Karpas-422 (cell line): ENCODE data around the gene TCFL5. TPM values are rescaled to one million over a fixed set of nuclear protein-coding genes. Genes with fewer than 3 reads are reported as not detected.

ENCODE experiments used
- DNase-seq: peaks from one replicate; pipeline ENCODE4 v3.0.0-alpha.2; 2015
- H2AFZ ChIP-seq: fragments of 200-600 bp; sonication (generic); 2 replicates; pipeline ENCODE4 v1.6.1; 2014; ENCODE audit warnings: antibody characterized with exemption, low read length, mixed read lengths
- H3K27ac ChIP-seq: fragments of 200-600 bp; sonication (generic); 2 replicates; pipeline ENCODE4 v1.5.1; 2014; ENCODE audit warnings: mild to moderate bottlenecking, low read length, moderate library complexity
- H3K27me3 ChIP-seq: fragments of 200-600 bp; sonication (generic); 2 replicates; pipeline ENCODE4 v1.6.1; 2014; ENCODE audit warnings: low read length, mixed read lengths
- H3K36me3 ChIP-seq: fragments of 200-600 bp; sonication (generic); 2 replicates; pipeline ENCODE4 v1.6.1; 2014; ENCODE audit warnings: low read length, mixed read lengths; ENCODE audit not compliant: insufficient read depth
- H3K4me1 ChIP-seq: fragments of 200-600 bp; sonication (generic); 2 replicates; pipeline ENCODE4 v1.6.1; 2014; ENCODE audit warnings: mild to moderate bottlenecking, low read length, mixed read lengths
- H3K4me2 ChIP-seq: fragments of 200-600 bp; sonication (generic); 2 replicates; pipeline ENCODE4 v1.6.1; 2014; ENCODE audit warnings: low read length, low read depth, mild to moderate bottlenecking; ENCODE audit not compliant: poor library complexity, severe bottlenecking
- H3K4me3 ChIP-seq: fragments of 200-600 bp; sonication (generic); 2 replicates; pipeline ENCODE4 v1.5.1; 2014; ENCODE audit warnings: mild to moderate bottlenecking, antibody characterized with exemption, low read length, mixed read lengths
- H3K79me2 ChIP-seq: fragments of 200-600 bp; sonication (generic); 2 replicates; pipeline ENCODE4 v1.6.1; 2014; ENCODE audit warnings: mild to moderate bottlenecking, low read length, mixed read lengths
- H3K9ac ChIP-seq: fragments of 200-600 bp; sonication (generic); 2 replicates; pipeline ENCODE4 v1.6.0; 2014; ENCODE audit warnings: low read length
- H3K9me2 ChIP-seq: fragments of 200-600 bp; sonication (generic), shearing (Covaris generic); replicated peaks from 2 replicates; pipeline ENCODE4 v1.6.0; 2014; ENCODE audit warnings: mild to moderate bottlenecking, low read length, moderate library complexity; ENCODE audit not compliant: insufficient read depth
- H3K9me3 ChIP-seq: fragments of 300-700, 200-600 bp; sonication (generic); 2 replicates; pipeline ENCODE4 v1.6.1; 2014; ENCODE audit warnings: low read length, mixed read lengths
- H4K20me1 ChIP-seq: fragments of 200-600 bp; sonication (generic); 2 replicates; pipeline ENCODE4 v1.6.1; 2014; ENCODE audit warnings: mild to moderate bottlenecking, antibody characterized with exemption, low read length, low read depth; ENCODE audit not compliant: insufficient read depth
- total RNA-seq: library from RNA; depleted of rRNA; stranded (reverse); fragments of >200 nt; shearing (Covaris generic); gene quantifications from 2 replicates; pipeline ENCODE4 v1.2.3, GENCODE V29; 2014; ENCODE audit warnings: low replicate concordance

The TCFL5 gene
- total RNA-seq, 1 experiment from 2014 or later = 11.5 TPM

GRCh38 chr20:62885896-62886708 lies 24.5 kb upstream of the TCFL5 start:
- no peak overlapping the region for H3K9ac ChIP-seq
- DNase-seq = no peak

GRCh38 chr20:62885046-62885895 lies 23.6 kb upstream of the TCFL5 start:
- no peaks in the 10 kb centered on the region for H3K79me2 ChIP-seq
- no peak overlapping the region for H2AFZ ChIP-seq
- no peaks in the 10 kb centered on the region for H3K4me1 ChIP-seq
- no peak overlapping the region for H3K4me2 ChIP-seq
- peaks cover 35% of the 10 kb centered on the region; the same call in 1 of the 2 replicates for H3K36me3 ChIP-seq
- H4K20me1 ChIP-seq = no peaks in the 10 kb centered on the region
- H3K27me3 ChIP-seq = no peaks in the 10 kb centered on the region
- H3K4me3 ChIP-seq = no peak overlapping the region
- DNase-seq = no peak
- no peak overlapping the region for H3K27ac ChIP-seq
- no peaks in the 10 kb centered on the region for H3K9me2 ChIP-seq
- H3K9ac ChIP-seq = no peak overlapping the region
- no peaks in the 10 kb centered on the region for H3K9me3 ChIP-seq

More at GRCh38 chr20:62885896-62886708, 24.5 kb upstream of the TCFL5 start:
- H3K27ac ChIP-seq = no peak overlapping the region
- H3K9me2 ChIP-seq = no peaks in the 10 kb centered on the region
- H3K4me1 ChIP-seq = no peaks in the 10 kb centered on the region
- no peak overlapping the region for H3K4me2 ChIP-seq
- H3K4me3 ChIP-seq = no peak overlapping the region
- no peaks in the 10 kb centered on the region for H3K79me2 ChIP-seq
- no peaks in the 10 kb centered on the region for H3K9me3 ChIP-seq
- no peaks in the 10 kb centered on the region for H3K27me3 ChIP-seq
- no peak overlapping the region for H2AFZ ChIP-seq
- H4K20me1 ChIP-seq = no peaks in the 10 kb centered on the region
- H3K36me3 ChIP-seq = peaks cover 38% of the 10 kb centered on the region; the same call in 1 of the 2 replicates

GRCh38 chr20:62884556-62884955 lies 22.9 kb upstream of the TCFL5 start:
- Histone ChIP-seq H3K27me3 (no peaks in the 10 kb centered on the region), H3K9me2 (no peaks in the 10 kb centered on the region), H3K4me3 (no peak overlapping the region), H2AFZ (no peak overlapping the region), H3K79me2 (no peaks in the 10 kb centered on the region), H3K36me3 (peaks cover 35% of the 10 kb centered on the region; the same call in 1 of the 2 replicates), H3K4me1 (no peaks in the 10 kb centered on the region), H3K4me2 (no peak overlapping the region), H3K27ac (no peak overlapping the region), H4K20me1 (no peaks in the 10 kb centered on the region), H3K9ac (no peak overlapping the region), H3K9me3 (no peaks in the 10 kb centered on the region)
- no peak for DNase-seq

GRCh38 chr20:62882426-62882825 lies 20.8 kb upstream of the TCFL5 start:
- no peaks in the 10 kb centered on the region for H4K20me1 ChIP-seq
- H3K4me2 ChIP-seq = no peak overlapping the region
- no peaks in the 10 kb centered on the region for H3K79me2 ChIP-seq
- no peak for DNase-seq
- no peak overlapping the region for H3K27ac ChIP-seq
- no peak overlapping the region for H2AFZ ChIP-seq
- no peak overlapping the region for H3K4me3 ChIP-seq
- H3K9me3 ChIP-seq = no peaks in the 10 kb centered on the region
- H3K4me1 ChIP-seq = no peaks in the 10 kb centered on the region
- no peak overlapping the region for H3K9ac ChIP-seq
- H3K27me3 ChIP-seq = no peaks in the 10 kb centered on the region
- no peaks in the 10 kb centered on the region for H3K9me2 ChIP-seq
- peaks cover 20% of the 10 kb centered on the region; the same call in 1 of the 2 replicates for H3K36me3 ChIP-seq

GRCh38 chr20:62881662-62882395 lies 20.2 kb upstream of the TCFL5 start:
- no peaks in the 10 kb centered on the region for H4K20me1 ChIP-seq

GRCh38 chr20:62880935-62881661 lies 19.5 kb upstream of the TCFL5 start:
- Histone ChIP-seq H3K9me2 (no peaks in the 10 kb centered on the region), H3K36me3 (peaks cover 8% of the 10 kb centered on the region; the same call in 1 of the 2 replicates), H3K79me2 (no peaks in the 10 kb centered on the region), H3K27ac (no peak overlapping the region), H3K9ac (no peak overlapping the region), H3K4me2 (no peak overlapping the region), H3K27me3 (no peaks in the 10 kb centered on the region), H3K4me3 (no peak overlapping the region), H4K20me1 (no peaks in the 10 kb centered on the region), H3K9me3 (no peaks in the 10 kb centered on the region), H3K4me1 (no peaks in the 10 kb centered on the region), H2AFZ (no peak overlapping the region)
- no peak for DNase-seq

More at GRCh38 chr20:62881662-62882395, 20.2 kb upstream of the TCFL5 start:
- H3K27me3 ChIP-seq = no peaks in the 10 kb centered on the region
- no peak overlapping the region for H2AFZ ChIP-seq
- no peaks in the 10 kb centered on the region for H3K9me3 ChIP-seq
- no peaks in the 10 kb centered on the region for H3K9me2 ChIP-seq
- no peak for DNase-seq
- peaks cover 15% of the 10 kb centered on the region; the same call in 1 of the 2 replicates for H3K36me3 ChIP-seq
- H3K4me2 ChIP-seq = no peak overlapping the region
- no peak overlapping the region for H3K4me3 ChIP-seq
- H3K27ac ChIP-seq = no peak overlapping the region
- H3K9ac ChIP-seq = no peak overlapping the region
- H3K79me2 ChIP-seq = no peaks in the 10 kb centered on the region
- no peaks in the 10 kb centered on the region for H3K4me1 ChIP-seq

GRCh38 chr20:62880147-62880934 lies 18.7 kb upstream of the TCFL5 start:
- Histone ChIP-seq H3K4me3 (no peak overlapping the region), H3K36me3 (peaks cover 7% of the 10 kb centered on the region; the same call in 1 of the 2 replicates), H3K9me3 (no peaks in the 10 kb centered on the region), H4K20me1 (no peaks in the 10 kb centered on the region), H3K4me1 (no peaks in the 10 kb centered on the region), H3K9ac (no peak overlapping the region), H3K27me3 (no peaks in the 10 kb centered on the region), H3K27ac (no peak overlapping the region), H3K4me2 (no peak overlapping the region), H3K9me2 (no peaks in the 10 kb centered on the region), H2AFZ (no peak overlapping the region), H3K79me2 (no peaks in the 10 kb centered on the region)
- DNase-seq = no peak
